Left hindlimb (tissue), 1 donor: ENCODE measurements around the gene PDE4B.
"Not testable (repeated sequence)": the region's sequence is repeated elsewhere in the genome, so short reads cannot be mapped to it uniquely, and the experiment has no call there.

Source experiments
- DNase-seq: peaks from one replicate; pipeline ENCODE4 v3.0.0-alpha.2; 2018

The PDE4B gene

DNA sequence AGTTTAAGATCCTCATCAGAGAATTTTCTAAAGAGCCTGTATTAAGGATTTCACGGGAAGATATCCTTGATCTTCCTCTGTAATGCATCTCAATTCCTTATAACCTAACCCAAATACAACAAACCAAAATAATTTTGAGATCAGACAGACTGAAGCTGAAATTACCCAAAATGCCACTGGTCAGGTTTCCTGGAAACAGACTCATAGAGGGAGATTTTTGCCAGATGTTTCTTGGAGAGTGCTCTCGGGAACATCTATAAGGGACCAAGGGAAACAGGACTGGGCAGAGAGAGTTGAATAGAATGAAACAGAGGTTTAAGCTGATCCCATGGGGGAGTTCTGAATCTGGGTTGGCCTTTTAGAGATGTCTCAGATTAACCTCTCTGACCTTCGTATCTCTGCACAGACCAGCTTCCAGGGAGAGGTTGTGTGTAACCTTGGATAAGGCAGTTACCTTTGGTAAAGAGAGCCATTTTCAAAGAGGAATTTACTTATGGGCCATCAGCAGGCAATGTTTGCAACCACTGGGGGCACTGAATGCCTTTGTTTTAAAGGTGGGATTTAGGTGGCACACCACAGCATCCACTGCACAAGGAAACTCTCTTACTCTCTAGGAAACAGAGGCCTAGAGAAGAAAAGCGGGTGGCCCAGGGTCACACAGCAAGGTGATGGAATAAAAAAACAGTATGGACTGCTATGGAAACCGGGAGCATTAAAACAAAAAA, 610.5 kb downstream of the PDE4B start:
- no peak for DNase-seq

DNA sequence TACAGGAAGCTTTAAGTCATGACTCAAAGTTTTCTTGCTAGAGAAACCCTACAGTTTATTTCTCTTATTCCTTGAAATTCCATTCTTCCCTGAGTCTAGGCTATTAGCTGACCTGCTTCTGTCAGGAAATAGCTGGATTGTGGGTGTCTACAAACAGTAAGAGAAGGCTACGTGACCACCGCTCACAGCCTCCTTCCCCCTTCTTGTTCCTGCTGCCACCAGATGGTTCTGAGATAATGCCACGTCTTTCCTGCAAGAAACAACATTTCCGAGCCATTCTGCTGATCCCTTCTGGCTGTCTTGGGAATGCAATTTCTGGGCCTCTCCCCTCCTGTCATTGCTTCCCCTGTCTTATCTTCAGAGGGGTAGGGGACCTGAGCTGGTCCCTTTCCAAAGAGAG, 612.4 kb downstream of the PDE4B start:
- DNase-seq: no peak

DNA sequence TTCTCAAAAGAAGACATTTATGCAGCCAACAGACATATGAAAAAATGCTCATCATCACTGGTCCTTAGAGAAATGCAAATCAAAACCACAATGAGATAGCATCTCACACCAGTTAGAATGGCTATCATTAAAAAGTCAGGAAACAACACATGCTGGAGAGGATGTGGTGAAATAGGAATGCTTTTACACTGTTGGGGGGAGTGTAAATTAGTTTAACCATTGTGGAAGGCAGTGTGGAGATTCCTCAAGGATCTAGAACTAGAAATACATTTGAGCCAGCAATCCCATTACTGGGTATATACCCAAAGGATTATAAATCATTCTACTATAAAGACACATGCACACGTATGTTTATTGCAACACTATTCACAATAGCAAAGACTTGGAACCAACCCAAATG, 618.8 kb downstream of the PDE4B start:
- DNase-seq: not testable (repeated sequence)

DNA sequence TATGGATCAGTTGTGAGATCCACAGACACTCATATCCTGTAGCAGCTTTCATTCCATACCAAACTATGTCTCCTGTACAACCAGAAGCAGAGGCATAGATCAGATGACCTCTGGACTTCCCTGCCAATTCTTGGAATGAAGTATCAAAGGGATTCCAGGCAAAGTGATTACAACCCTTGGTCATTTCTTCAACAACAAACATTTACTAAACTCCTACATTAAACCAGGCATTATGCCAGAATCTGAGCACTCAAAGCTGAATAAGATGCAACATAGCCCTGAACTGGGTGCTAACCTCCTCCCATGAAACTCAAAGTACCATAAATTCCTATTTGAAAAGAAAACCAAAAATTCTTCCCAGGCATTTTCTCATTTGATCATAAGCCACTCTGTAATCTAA, 620.0 kb downstream of the PDE4B start:
- no peak for DNase-seq

DNA sequence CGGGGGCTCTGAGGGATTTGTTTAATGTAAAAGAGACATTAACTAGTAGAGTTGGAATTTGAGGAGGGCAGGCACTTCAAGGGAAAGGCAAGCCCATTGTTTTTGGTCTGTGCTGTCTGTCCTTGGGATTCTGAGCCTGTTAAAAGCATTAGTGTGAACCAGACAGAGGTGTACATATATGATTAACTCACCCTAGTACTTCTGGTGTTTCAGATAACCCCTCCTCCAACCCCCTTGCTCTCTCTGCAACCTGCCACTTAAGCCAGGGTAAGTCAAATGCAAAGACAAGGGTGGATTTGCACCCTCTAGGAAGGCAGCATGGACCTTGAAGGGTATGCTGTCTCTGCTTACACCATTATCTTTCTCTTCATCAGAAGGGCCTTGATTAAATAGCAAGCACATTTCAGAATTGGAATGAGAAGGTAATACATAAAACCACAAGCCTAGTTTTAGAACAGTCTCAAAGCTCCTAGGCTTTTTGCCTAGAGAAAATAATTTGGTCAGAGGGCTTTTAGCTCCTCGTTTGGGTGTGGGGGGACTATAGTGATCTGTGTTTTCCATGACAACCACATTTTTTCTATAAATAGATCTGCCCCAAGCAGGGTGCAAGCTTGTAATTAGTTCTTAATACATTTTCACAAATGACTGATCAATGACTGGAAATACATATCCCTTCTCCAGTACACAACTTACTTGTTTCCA, 620.6 kb downstream of the PDE4B start:
- no peak for DNase-seq

DNA sequence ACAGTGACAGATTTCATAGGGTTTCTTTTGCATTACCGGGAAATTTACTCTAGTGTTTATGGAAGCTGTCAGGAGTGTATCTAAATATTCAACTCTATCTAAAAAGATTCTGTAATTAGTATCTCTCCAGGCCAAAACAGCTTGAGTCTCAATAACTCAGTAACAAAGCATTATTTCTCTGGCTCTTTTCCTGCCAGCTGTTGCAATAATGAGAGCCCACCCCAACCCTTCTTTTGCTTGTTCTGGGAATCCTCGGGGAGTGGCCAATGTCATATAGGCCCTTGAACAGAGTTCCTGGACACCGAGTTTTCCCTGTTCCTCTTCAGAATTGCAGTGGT, 621.1 kb downstream of the PDE4B start:
- DNase-seq: no peak

DNA sequence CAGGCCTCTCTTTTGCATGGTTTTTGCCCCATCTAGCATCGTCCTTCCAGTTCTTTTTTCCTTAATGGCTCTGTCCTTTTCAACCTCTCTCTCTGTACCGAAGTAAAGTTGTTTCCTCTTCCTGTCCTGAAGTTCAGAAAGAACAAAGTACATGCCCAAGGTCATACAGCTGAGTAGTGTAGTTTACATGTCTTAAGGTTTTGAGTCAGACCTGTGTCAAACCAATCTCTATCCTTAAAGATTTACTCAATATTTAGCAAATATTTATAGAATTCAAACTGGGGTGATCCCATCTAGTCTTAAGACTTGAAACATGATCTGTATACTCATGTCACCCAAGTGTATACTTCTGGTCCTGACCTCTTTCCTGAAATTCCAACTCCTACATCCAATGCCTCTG, 622.6 kb downstream of the PDE4B start:
- DNase-seq: no peak

DNA sequence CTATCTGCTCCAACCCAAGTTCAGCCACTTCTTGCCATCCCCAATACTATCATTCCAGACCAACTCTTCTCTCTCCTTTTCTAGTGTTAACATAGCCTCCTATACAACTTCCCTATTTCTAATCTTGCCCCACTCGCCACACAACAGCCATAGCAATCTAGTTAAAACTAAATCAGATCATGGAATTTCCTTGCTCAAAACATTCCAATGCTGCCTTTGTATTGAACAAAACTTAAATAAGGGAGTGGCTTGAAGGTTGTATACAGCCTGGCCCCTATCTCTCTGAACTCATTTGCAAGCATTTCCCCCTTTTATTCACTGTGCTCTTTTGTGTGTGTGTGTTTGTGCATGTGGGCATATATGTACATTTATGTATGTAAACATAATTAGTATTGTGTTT, 623.2 kb downstream of the PDE4B start:
- no peak for DNase-seq

DNA sequence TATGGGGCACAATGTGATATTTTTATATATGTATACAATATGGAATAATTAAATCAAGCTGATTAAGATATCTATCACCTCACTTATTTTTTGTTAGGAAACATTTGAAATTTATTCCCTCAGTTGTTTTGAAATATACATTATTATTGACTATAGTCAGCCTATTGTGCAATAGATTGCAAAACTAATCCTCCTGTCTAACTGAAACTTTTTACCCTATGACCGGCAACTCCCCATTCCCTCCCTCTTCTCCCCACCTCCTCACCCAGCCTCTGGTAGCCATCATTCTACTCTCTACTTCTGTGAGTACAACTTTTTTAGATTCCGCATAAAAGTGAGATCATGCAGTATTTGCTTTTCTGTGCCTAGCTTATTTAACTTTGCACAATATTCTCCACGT, 623.6 kb downstream of the PDE4B start:
- DNase-seq: no peak

DNA sequence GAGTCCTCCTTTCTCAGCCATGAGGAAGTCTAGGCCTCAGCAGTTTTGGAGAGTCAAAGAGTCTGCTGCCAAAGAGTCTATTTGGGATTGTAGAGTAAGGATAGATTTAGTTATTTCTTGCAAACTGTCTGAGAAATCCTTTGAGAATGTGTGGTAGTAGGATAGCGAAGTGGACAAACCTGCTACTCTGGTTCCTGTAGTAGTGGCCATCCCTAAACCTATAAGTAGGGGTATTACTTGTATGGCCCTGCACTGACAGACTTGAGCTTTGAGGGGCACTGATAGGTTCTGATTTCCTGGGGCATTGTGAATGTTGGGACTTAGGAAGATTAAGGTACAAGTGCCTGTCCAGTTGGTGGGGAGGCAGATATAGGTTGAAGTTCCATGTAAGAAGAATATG, 625.3 kb downstream of the PDE4B start:
- no peak for DNase-seq

DNA sequence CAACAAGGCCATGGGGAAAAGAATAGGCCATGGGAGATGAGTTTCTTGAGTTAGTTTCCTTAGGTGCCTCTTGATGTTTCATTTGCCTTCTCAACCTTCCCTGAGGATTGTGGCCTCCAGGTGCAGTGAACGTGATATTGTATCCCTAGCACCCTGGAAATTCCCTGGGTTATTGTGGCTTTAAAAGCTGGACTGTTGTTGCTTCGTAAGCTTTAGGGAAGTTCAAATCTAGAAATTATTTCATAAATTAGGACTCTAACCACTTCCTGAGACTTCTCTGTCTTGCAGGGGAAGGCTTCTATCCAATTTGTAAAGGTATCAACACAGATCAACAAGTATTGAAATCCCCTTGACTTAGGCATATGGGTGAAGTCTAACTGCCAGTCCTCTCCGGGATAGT, 627.5 kb downstream of the PDE4B start:
- DNase-seq: not testable (repeated sequence)

DNA sequence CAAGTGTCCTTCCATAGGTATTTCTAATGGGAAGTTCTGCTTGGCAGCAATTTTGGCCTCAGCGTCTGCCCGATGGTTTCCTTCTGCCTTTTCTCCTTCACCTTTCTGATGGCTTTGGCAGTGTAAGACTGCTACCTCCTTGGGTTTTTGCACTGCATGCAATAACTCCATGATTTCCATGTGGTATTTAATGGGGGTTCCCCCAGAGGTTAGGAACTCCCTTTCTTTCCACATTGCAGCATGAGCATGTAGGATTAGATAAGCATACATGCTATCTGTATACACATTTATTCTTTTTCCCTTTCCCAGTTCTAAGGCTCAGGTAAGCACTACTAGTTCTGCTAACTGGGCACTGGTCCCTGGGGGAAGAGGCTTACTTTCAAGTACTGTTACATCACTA, 628.2 kb downstream of the PDE4B start:
- DNase-seq: not testable (repeated sequence)

DNA sequence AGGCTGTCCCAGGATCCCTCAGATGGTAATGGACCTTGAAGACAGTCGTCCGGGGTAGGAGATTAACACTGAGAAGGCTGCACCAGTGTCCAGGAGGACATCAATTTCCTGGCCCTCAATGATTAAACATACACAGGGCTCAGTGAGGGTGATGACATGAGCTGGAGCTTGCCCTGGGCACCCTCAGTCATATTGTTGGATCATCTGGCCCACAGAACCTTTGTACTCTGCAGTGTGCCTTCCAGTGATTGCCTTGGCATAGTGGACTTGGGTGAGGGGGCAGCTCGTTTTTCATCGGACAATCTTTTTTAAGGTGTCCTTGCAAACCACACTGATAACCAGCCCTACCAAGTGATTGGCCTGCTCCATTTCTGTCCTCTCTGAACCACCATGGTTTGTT, 630.1 kb downstream of the PDE4B start:
- DNase-seq: no peak
